Stimulated activated CD4-positive, alpha-beta T cell treated with anti-CD3 and anti-CD28 coated beads, Interleukin-12 subunit alpha, Interleukin-12 subunit beta, amount 100 ng/mL, for 4 hours (primary cell): ENCODE data around the gene FAM168A.

ENCODE experiments used
- DNase-seq: peaks from one replicate; pipeline ENCODE4 v3.0.0-alpha.2; 2020

Gene FAM168A

GRCh38 chr11:73416786-73417185, 181.1 kb downstream of the FAM168A start:
- DNase-seq: no peak

- no peak for DNase-seq
Measured at GRCh38 chr11:73415854-73416615, 181.9 kb downstream of the FAM168A start.

GRCh38 chr11:73414977-73415651, 182.8 kb downstream of the FAM168A start:
- no peak for DNase-seq

GRCh38 chr11:73413256-73413655, 184.7 kb downstream of the FAM168A start:
- no peak for DNase-seq

- no peak for DNase-seq
Measured at GRCh38 chr11:73412308-73412707, 185.6 kb downstream of the FAM168A start.

- no peak for DNase-seq
Measured at GRCh38 chr11:73411031-73411430, 186.9 kb downstream of the FAM168A start.

- no peak for DNase-seq
Measured at GRCh38 chr11:73410627-73411026, 187.3 kb downstream of the FAM168A start.

GRCh38 chr11:73409431-73409830, 188.5 kb downstream of the FAM168A start:
- no peak for DNase-seq

GRCh38 chr11:73406619-73407018, 191.3 kb downstream of the FAM168A start:
- DNase-seq: no peak

- DNase-seq: no peak
Measured at GRCh38 chr11:73406131-73406530, 191.8 kb downstream of the FAM168A start.

- DNase-seq: no peak
Measured at GRCh38 chr11:73405146-73405510, 192.8 kb downstream of the FAM168A start.

- DNase-seq: no peak
Measured at GRCh38 chr11:73404506-73405145, 193.3 kb downstream of the FAM168A start.

- DNase-seq: no peak
Measured at GRCh38 chr11:73404048-73404447, 193.9 kb downstream of the FAM168A start.

GRCh38 chr11:73403541-73403940, 194.4 kb downstream of the FAM168A start:
- DNase-seq: no peak

- DNase-seq: no peak
Measured at GRCh38 chr11:73402834-73403185, 195.1 kb downstream of the FAM168A start.

- no peak for DNase-seq
Measured at GRCh38 chr11:73401924-73402833, 195.7 kb downstream of the FAM168A start.

GRCh38 chr11:73401217-73401923, 196.5 kb downstream of the FAM168A start:
- DNase-seq: no peak

- DNase-seq: no peak
Measured at GRCh38 chr11:73400293-73400692, 197.6 kb downstream of the FAM168A start.

GRCh38 chr11:73399636-73400035, 198.3 kb downstream of the FAM168A start:
- DNase-seq: no peak

GRCh38 chr11:73399159-73399590, 198.7 kb downstream of the FAM168A start:
- no peak for DNase-seq

GRCh38 chr11:73398721-73399120, 199.2 kb downstream of the FAM168A start:
- no peak for DNase-seq

GRCh38 chr11:73398132-73398526, 199.8 kb downstream of the FAM168A start:
- DNase-seq: no peak
